ENCODE data around the gene ALK.
A peak's percentile ranks its signal among the peaks of the same experiment; 100 is the strongest.

Gene ALK

DNA sequence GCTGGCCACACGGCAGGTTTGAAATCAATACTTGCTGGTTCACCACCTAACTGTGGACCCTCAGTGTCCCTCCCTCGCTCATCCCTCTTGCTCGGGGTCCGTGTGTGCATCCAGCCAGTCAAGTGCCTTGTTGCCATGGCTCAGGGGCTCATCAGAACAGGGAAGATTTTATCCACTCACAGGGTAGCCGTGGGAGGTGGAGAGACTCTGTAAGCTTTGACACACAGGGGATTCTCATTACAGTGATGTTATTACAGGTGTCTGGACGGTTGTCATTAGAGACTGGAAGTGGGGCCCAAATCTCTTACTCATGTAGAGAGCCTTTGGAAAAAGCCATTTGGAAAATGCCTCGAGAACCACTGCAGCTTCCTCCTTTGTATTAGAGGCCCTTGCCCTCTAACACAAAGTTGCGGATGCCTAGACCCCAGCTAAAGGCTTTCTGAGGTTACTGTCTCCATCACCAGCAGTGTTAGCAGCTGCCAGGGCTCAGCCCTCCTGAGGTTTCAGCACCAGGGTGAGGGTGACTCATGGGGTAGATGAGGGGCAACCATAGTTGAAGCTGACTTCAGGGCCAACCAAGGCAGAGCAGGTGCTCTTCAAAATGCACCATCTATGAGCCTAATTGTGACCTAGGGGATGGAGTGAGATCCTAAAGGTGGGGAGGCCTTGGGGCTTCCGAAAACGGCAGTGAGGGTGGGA lies 610.6 kb downstream of the ALK start:
- TF ChIP-seq, protein P1, sequence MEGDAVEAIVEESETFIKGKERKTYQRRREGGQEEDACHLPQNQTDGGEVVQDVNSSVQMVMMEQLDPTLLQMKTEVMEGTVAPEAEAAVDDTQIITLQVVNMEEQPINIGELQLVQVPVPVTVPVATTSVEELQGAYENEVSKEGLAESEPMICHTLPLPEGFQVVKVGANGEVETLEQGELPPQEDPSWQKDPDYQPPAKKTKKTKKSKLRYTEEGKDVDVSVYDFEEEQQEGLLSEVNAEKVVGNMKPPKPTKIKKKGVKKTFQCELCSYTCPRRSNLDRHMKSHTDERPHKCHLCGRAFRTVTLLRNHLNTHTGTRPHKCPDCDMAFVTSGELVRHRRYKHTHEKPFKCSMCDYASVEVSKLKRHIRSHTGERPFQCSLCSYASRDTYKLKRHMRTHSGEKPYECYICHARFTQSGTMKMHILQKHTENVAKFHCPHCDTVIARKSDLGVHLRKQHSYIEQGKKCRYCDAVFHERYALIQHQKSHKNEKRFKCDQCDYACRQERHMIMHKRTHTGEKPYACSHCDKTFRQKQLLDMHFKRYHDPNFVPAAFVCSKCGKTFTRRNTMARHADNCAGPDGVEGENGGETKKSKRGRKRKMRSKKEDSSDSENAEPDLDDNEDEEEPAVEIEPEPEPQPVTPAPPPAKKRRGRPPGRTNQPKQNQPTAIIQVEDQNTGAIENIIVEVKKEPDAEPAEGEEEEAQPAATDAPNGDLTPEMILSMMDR (conservative IDR thresholded peaks at IDR 0.05), result no peak
- no peak overlapping the region for H3K27ac ChIP-seq

DNA sequence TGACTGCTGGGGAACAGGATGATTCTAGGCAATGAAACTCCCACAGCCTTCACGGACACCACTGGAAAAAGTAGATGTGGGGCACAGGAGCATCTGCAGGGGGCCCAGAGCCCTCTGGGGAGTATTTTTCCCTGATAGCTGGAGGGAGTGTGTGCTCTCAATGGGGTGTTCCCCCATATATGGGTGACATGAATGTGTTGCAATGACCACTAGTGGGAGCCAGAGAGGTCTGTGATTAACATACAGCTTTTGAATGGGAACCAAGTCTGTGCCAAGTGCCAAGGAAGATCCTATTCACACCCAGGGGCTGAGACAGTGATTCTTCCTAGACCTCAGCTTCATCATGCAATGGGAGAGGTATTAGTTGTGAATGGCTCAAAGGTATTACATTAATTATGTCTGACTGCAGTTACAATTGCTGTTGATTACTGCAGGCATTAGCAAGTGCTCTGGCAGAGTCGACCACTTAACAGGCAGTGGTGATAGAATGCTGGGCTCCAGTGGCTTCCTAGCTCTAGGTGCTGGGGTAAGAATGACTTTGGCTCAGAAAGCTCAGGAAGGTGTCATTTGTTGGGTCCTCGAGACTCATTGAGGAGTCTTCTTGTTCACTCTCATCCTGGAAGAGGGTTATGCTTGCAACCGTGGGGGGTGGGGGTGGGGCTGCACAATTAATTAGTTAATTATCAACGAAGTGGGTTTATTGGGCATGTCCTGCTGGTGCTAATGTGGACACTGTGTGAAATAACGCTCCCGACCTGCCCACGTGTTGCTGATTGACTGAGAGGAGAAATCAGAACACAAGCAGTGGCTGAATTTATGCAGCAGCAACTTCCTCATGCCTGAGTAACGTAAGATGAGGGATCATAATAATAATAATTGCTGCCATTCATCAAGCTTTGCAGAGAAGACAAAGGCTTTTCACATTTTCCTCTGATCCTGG lies 612.0 kb downstream of the ALK start:
- TF ChIP-seq, protein P1 (conservative IDR thresholded peaks at IDR 0.05), result peak; percentile 76
- no peak overlapping the region for H3K27ac ChIP-seq

DNA sequence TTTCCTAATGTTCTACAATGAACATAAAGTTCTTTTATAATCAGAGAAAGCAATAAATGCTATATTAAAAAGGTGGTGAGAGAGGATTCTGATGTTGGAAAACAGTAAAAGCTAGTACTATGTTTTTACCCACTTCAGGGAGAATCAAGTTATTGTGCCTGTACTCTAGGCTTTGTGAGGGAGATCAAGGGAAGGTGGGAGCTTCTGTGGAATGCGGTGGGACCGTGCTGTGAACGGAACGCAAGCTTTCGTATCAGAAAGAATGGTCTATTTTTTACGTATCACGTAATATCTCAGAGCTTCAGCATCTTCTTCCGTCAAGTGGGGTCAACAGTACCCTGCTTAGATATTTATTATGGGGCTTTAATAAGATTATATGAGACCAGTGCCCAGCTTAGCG lies 613.0 kb downstream of the ALK start:
- peak overlapping the region; percentile 46 for H3K27ac ChIP-seq
- TF ChIP-seq, protein P1 (conservative IDR thresholded peaks at IDR 0.05), result no peak

DNA sequence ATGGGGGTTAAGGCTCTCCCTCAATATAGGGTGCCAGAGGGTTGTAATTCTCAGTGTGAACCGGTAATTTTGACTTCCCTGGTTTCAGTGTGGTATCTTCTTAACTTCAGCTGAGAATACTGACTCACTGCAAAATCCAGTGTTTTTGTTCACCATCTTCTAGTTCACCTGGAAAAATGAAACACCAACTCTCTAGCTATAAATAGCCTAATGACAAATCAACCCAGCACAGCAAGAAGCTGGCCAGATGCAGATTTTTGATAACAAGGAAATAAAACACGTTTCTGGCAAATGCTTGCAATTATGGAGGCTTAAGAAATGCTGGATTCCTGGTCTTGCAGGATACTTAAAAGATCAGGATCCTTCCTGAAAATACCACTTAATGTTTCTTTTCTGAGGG lies 613.9 kb downstream of the ALK start:
- H3K27ac ChIP-seq, result peak overlapping the region; percentile 46
- TF ChIP-seq, protein P1 (conservative IDR thresholded peaks at IDR 0.05), result no peak

DNA sequence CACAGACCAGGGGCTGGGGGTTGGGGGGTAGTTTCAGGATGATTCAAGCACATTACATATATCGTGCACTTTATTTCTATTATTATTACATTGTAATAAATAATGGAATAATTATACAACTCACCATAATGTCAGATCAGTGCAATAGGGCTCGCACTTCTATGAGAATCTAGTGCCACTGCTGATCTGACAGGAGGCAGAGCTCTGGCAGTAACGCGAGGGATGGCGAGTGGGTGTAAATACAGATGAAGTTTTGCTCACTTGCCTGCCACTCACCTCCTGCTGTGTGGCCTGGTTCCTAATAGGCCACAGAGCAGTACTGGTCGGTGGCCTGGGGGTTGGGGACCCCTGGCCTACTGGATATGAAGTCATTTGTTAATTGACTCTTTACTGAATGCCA lies 615.6 kb downstream of the ALK start:
- H3K27ac ChIP-seq, result no peak overlapping the region
- TF ChIP-seq, protein P1 (conservative IDR thresholded peaks at IDR 0.05), result no peak

DNA sequence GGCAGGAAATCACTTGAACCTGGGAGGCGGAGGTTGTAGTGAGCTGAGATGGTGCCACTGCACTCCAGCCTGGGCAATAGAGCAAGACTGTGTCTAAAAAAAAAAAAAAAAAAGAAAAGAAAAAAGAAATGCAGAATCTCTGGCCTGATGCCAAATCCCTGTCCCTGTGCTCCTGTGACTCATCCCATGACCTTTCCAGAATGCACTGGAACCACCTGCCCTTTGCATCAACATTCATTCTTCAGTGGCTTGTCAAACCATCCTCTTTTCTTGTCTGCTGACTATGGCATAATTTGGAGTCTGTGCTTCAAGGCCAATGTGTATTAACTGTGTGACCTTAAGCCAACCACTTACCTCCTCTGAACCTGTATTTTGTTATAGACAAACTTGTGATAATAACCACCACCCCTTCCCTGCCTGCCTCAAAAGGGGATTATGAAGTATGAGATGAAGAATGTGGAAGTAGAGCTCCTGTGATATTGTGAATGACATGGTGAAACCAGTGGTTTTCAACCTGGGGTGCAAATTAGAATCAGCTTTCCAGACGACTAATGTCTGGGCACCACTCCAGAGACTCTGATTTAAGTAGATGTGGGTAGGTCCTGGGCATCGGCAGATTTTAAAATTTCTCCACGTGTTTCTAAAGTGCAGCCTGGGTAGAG lies 616.9 kb downstream of the ALK start:
- no peak overlapping the region for H3K27ac ChIP-seq
- TF ChIP-seq, protein P1 (conservative IDR thresholded peaks at IDR 0.05), result no peak

DNA sequence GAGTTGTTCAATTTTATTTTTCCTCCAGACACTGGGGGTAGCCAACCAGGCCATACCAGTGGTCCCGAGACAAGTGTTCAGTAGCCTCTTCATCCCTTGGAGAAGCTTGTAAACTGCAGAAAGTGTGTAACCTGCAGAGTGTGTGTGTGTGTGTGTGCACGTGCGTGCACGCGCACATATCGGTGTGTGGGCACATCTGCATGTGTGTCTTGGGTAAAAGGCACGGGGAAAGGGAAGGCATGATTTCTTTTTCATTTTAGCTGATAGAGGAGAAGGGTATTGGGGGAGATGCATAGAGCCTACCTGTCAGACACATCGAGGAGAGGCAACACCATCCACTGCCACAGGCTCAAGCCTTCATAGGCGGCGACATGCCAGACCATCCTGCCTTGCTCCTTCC lies 624.8 kb downstream of the ALK start:
- no peak overlapping the region for H3K27ac ChIP-seq
- TF ChIP-seq, protein P1 (conservative IDR thresholded peaks at IDR 0.05), result no peak
